Hepatocyte (in vitro differentiated cells): ENCODE results near the gene SHC3.

Source experiments
- CTCF ChIP-seq: fragments of 200-600 bp; sonication (generic); IDR thresholded peaks from 2 replicates; pipeline ENCODE4 v1.5.1; 2016; ENCODE audit warnings: antibody characterized with exemption, mild to moderate bottlenecking; ENCODE audit not compliant: poor library complexity
- EZH2 ChIP-seq: fragments of 200-600 bp; sonication (generic); IDR thresholded peaks from 2 replicates; pipeline ENCODE4 v1.6.1; 2016; ENCODE audit warnings: antibody characterized with exemption, mild to moderate bottlenecking, borderline replicate concordance

- TF ChIP-seq CTCF (no peak), EZH2 (no peak)
These were observed 139.5 kb downstream of the SHC3 start for GRCh38 chr9:89039104-89039465.
